GM21367 (cell line): ENCODE measurements around the gene MYZAP.

Source experiments
- ATAC-seq: cut with Tn5 transposase; IDR thresholded peaks from one replicate; pipeline ENCODE4 v1.9.1; 2021; ENCODE audit not compliant: unreplicated experiment

Gene MYZAP

GRCh38 chr15:57691082-57691481 is 99.4 kb downstream of the MYZAP start:
- no peak for ATAC-seq

DNA sequence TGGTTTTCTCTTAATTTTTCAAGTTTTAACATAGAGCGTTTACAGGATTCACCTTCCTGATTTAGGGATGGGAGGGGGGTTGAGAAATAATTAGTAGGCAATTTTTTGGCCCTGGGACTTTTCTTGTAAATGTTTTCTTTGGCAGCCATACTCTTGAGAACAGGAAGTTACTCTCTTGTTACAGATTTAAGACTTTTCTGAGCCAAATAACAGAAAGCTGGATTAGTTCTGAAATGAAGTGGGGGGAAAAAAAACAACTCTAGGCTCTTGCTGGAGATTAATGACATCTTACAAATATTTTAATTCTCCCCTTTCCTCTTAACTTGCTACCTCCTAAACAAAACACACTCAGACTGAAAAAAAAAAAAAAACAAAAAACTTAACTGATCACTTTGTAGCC is 101.0 kb downstream of the MYZAP start:
- ATAC-seq: no peak

GRCh38 chr15:57694279-57694678 is 102.6 kb downstream of the MYZAP start:
- ATAC-seq: no peak

DNA sequence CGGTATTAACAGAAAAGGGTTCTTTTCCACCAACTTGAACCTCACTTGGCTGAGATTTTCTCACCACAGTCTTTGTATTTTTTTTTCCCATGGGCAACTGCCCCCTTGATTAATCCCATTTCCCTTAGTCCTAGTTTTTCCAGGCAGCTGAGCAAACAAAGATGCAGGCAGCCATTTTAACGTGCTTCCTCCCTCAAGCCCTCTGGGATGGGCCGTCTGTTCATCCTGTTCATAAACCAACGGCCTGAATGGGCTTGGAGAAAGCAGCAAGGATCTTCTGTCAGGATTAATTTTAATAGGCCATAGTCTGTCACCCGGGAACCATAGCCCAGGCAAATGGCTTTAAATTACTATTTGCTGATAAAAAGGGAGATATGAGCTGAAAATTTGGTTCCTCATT is 104.4 kb downstream of the MYZAP start:
- ATAC-seq: no peak

DNA sequence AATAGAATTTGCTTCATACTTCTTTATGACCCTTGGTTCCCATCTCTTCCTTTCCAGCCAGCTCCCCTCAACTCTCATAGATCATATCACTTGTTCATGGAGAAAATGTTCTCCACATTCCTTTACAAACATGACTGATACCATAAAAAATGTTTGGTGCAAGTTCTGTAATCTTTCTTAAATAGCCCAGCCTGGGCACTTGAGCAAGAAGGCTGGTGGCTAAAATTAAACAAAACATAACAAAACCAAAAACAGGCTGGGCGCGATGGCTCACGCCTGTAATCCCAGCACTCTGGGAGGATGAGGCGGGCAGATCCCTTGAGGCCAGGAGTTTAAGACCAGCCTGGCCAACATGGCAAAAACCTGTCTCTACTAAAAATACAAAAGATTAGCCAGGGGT is 105.9 kb downstream of the MYZAP start:
- no peak for ATAC-seq

GRCh38 chr15:57698243-57698642 is 106.5 kb downstream of the MYZAP start:
- ATAC-seq: no peak

DNA sequence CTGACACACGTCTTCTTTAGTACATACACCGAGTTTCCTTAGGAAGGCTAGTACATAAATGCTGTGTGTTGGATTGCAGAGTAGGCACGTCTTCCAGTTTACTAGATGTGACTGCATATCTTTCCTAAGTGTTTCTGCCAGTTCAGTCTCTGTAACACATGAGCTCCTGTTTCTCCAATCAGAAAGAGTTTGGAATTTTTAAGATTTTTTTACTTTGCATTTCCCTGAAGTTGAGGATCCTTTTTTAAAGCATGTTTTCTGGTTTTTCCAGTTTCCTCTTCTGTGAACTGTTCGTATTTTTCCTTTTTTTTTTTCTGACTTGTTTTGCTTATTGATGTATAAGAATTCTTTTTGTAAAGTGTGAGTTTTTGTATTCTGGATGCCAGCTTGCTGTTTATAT is 107.3 kb downstream of the MYZAP start:
- ATAC-seq: no peak

DNA sequence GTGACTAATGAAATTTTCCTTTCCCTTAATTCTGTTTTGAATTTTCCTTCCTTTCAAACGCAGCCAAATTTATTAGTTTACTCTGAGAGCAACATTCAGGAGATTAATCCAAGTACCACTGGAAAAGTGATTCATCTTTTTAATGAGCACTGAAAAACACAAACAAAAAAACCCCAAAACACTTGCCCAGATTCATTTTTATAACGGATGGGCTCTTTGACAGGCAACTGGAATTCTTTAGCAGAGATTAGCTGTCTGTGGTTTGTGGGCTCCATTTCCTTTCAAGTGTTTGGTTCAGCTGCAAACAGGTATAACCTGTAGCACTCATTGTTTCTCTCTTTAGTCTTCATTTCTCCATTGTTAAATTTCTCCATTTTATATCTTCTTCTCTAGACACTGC is 111.7 kb downstream of the MYZAP start:
- no peak for ATAC-seq

DNA sequence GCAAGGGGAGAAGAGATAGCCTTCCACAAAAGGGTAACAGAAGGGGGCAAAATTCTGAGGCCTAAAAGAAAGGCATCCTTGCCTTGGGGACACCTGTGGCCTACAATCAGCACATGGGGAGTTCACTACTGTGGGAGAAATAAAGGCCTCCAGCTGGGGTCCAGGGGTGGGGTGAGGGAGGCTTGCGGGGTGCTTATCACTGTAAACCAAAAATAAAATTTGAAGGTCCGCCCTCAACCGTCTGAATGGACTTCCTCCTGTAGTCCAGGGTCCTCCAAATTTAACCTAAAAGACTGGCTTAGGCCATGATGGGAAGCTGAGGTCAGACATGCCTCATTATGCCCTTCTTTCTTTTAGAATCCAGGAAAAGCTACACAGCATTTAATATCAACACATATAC is 112.7 kb downstream of the MYZAP start:
- ATAC-seq: no peak

GRCh38 chr15:57705746-57706404 is 114.2 kb downstream of the MYZAP start:
- no peak for ATAC-seq

GRCh38 chr15:57706405-57707209 is 114.9 kb downstream of the MYZAP start, which contains the start of gene POLR2M:
TSS of gene POLR2M (plus strand) at chr15:57706714. CDS start at chr15:57706843, 129 bp downstream.
- peak; percentile 90 for ATAC-seq

- no peak for ATAC-seq
Measured at GRCh38 chr15:57708047-57708446, 116.3 kb downstream of the MYZAP start.

GRCh38 chr15:57718309-57718708 is 126.6 kb downstream of the MYZAP start:
- no peak for ATAC-seq

GRCh38 chr15:57720867-57721266 is 129.2 kb downstream of the MYZAP start:
- no peak for ATAC-seq

- no peak for ATAC-seq
Measured at GRCh38 chr15:57726411-57726810, 134.7 kb downstream of the MYZAP start.

DNA sequence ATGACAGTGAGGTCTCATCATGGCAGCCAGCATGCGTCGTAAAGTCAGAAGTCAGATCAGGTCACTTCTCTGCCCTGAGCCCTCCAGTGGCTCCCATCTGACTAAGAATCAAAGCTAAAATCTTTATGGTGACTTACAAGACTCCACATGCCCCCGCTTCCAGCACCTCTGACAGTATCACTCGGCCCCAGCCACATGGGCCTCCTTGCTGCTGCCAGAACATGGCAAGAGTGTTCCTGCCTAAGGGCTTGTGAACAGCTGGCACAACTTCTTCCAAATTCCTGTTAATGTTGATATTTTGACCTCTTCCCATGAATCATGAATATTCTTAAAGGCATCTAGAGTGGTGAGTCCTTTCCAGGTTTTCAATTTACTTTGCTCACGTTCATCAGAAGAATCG is 135.3 kb downstream of the MYZAP start:
- no peak for ATAC-seq

DNA sequence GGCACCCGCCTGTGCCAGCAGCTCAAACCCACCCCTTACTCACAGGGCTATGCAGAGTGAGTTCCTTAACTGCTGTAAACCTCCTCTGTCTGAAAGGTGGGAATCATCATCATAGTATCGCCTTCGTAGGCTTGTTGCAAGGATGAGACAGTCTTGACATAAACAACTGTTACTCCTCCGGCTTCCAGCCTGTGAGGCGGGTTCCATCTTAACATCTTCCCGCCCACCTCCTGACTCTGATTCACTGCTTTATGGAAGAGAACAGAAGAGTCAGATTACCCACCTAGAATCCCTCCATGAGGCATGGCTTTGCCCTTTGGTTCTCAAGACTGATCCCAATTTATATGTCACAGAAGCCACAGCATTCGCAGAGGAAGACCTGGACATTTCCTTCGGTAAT is 136.7 kb downstream of the MYZAP start:
- ATAC-seq: no peak

DNA sequence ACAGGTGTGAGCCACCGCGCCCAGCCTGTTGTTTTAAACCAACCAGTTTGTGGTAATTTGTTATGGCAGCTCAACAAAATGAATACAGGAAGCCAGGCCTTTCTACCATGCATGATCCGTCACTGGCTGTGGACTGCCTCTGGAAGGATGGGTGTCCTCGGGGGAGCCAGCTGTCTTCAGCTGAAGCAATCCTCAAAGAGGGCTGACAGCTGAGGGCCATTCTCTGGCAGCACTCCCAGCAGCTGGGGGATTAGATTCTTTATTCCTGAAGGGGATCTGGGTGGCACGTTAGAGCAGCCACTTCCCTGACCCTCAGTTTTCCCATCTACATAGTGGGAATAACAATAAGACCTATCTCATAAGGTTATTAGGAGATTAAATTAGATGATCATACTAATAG is 139.2 kb downstream of the MYZAP start:
- ATAC-seq: no peak

- ATAC-seq: no peak
Measured at GRCh38 chr15:57731530-57732103, 139.9 kb downstream of the MYZAP start.

- no peak for ATAC-seq
Measured at GRCh38 chr15:57732526-57733331, 141.0 kb downstream of the MYZAP start.

DNA sequence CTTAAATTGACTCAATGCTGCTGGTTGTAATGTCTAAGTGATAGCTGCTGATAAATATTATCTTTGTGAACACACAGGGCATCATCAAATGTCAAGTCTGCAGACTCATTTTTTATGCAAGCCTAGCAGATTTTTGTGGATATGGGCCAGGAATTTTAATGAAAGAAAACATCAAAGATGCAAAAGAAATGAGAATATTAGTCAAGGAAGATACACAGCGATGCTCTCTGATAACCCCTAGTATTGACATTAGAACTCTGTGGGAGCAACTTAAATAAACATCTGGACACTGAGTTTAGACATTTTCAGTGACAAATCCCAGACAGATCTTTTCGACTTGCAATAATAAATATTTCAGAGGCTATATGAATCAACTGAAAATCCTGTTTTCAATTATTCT is 143.2 kb downstream of the MYZAP start:
- ATAC-seq: no peak
